Kidney (tissue), 14 donors: ENCODE results near the gene AIMP1. TPM values are rescaled to one million over a fixed set of nuclear protein-coding genes. Genes with fewer than 3 reads are reported as not detected.

Experiments used
- DNase-seq, 5 donors: peaks; one replicate each; pipeline ENCODE4 v3.0.0-alpha.2; 2013 to 2020
- FAIRE-seq: peaks from 2 replicates; lab custom pipeline; 2012; peaks lifted over from hg19 to GRCh38; lab: Jason Lieb, UNC
- H3K27ac ChIP-seq, 2 donors: one replicate each; pipeline ENCODE4 v1.7.0; 2013; ENCODE audit warnings: low read depth in 2 of 2, low read length in 2 of 2, inconsistent platforms in 1 of 2
- H3K27me3 ChIP-seq: one replicate; pipeline ENCODE4 v1.7.1; 2013; ENCODE audit warnings: low read length, inconsistent platforms; ENCODE audit not compliant: control insufficient read depth, insufficient read depth
- H3K36me3 ChIP-seq, 3 donors: one replicate each; pipeline versions ENCODE4 v1.7.0 to v1.7.1; 2013; ENCODE audit warnings: low read length in 3 of 3, control low read depth in 1 of 3, inconsistent platforms in 1 of 3; ENCODE audit not compliant: insufficient read depth in 3 of 3, control insufficient read depth in 2 of 3
- H3K4me1 ChIP-seq, 3 donors: one replicate each; pipeline versions ENCODE4 v1.7.0 to v1.7.1; 2013; ENCODE audit warnings: low read length in 3 of 3, inconsistent platforms in 1 of 3, low read depth in 1 of 3; ENCODE audit not compliant: control insufficient read depth in 2 of 3, insufficient read depth in 2 of 3
- H3K4me3 ChIP-seq, 3 donors: one replicate each; pipeline versions ENCODE4 v1.7.0 to v1.8.1; 2013; ENCODE audit warnings: low read length in 3 of 3, control low read depth in 1 of 3, inconsistent platforms in 1 of 3
- H3K9ac ChIP-seq, 3 donors: one replicate each; pipeline versions ENCODE4 v1.7.0 to v1.7.1; 2013; ENCODE audit warnings: low read length in 3 of 3, control low read depth in 1 of 3, inconsistent platforms in 1 of 3
- H3K9me3 ChIP-seq, 3 donors: one replicate each; pipeline versions ENCODE4 v1.7.0 to v1.7.1; 2013; ENCODE audit warnings: low read length in 3 of 3, control low read depth in 1 of 3, inconsistent platforms in 1 of 3; ENCODE audit not compliant: control insufficient read depth in 2 of 3, insufficient read depth in 1 of 3
- CTCF ChIP-seq: IDR thresholded peaks from 3 replicates; pipeline ENCODE4 v1.5.1; 2012; ENCODE audit warnings: mild to moderate bottlenecking, moderate library complexity, borderline replicate concordance; ENCODE audit not compliant: insufficient read depth; ENCODE audit errors: extremely low read depth
- intact Hi-C: fragments of 100-400 bp; cut with DNase I; formaldehyde crosslinking; loops from one replicate; pipeline ENCODE4 v1.11.1; 2022
- polyA plus RNA-seq: library from polyadenylated mRNA; stranded (reverse); fragments of 350-450 nt; fragmentation: Illumina TruSeq; extraction: RNeasy Lipid Tissue Mini Kit (QIAGEN cat#74804); gene quantifications from one replicate; pipeline ENCODE4 v1.2.3, GENCODE V29; 2014; ENCODE audit warnings: low read depth, low replicate concordance; ENCODE audit not compliant: insufficient read depth
- total RNA-seq: library from RNA; stranded (reverse); fragmentation: NEBNext Ultra II Directional; extraction: Animal tissue kit (Norgen Biotek cat#: 25700); gene quantifications from one replicate; pipeline ENCODE4 v1.2.1, GENCODE V29; 2021
- donor health status: control.
- donor health status: control.
- donor health status: control.
- donor health status: control.
- donor health status: control.
- donor health status: DM: yes; HTN: yes; CAD: no.
- donor health status: Normal renal cell carcinoma (clear cell type).

The AIMP1 gene
- total and polyA plus RNA-seq, 2 donors from 2014 or later = 43.3 to 47.1 TPM

- intact Hi-C loops = no loop called here
- TF ChIP-seq CTCF = no peak
- H3K4me1 ChIP-seq = peaks cover 0 to 16% (median 14%) of the 10 kb centered on the region in 3 donors
- DNase-seq (no peak), FAIRE-seq (no peak)
- H3K27ac ChIP-seq = peak overlapping the region; percentile 96 to 97
- peak overlapping the region; percentile 91 to 99 (median 96) for H3K4me3 ChIP-seq
- no peaks in the 10 kb centered on the region for H3K27me3 ChIP-seq
- peak overlapping the region; percentile 65 to 99 (median 93) for H3K9ac ChIP-seq
- no peaks in the 10 kb centered on the region for H3K36me3 ChIP-seq
- H3K9me3 ChIP-seq = no peaks in the 10 kb centered on the region
Observed at GRCh38 chr4:106315476-106315967, 828 bp upstream of the AIMP1 start.

GRCh38 chr4:106316773-106317409 is 541 bp downstream of the AIMP1 start:
- FAIRE-seq = no peak
- intact Hi-C loops = no loop called here
- H3K36me3 ChIP-seq = no peaks in the 10 kb centered on the region
- H3K27ac ChIP-seq = peak overlapping the region; percentile 96 to 97
- no peak for TF ChIP-seq CTCF
- peak overlapping the region; percentile 65 to 99 (median 93) for H3K9ac ChIP-seq
- peak in 1 of 5 donors; percentile 42 for DNase-seq
- H3K9me3 ChIP-seq = no peaks in the 10 kb centered on the region
- H3K4me1 ChIP-seq = peaks cover 0 to 16% (median 14%) of the 10 kb centered on the region in 3 donors
- peak overlapping the region; percentile 91 to 99 (median 96) for H3K4me3 ChIP-seq
- H3K27me3 ChIP-seq = no peaks in the 10 kb centered on the region

- Histone ChIP-seq H3K4me3 (peak overlapping the region in 2 of 3 donors; percentile 91 to 96), H3K27ac (no peak overlapping the region), H3K4me1 (peaks cover 0 to 16% (median 14%) of the 10 kb centered on the region in 3 donors), H3K36me3 (no peaks in the 10 kb centered on the region), H3K27me3 (no peaks in the 10 kb centered on the region), H3K9ac (peak overlapping the region in 2 of 3 donors; percentile 31 to 93), H3K9me3 (no peaks in the 10 kb centered on the region)
- DNase-seq = no peak
- TF ChIP-seq CTCF = no peak
- intact Hi-C loops = no loop called here
- FAIRE-seq = no peak
Observed at GRCh38 chr4:106317815-106318214, 1.5 kb downstream of the AIMP1 start.
